SK-MEL-5 (cell line): ENCODE measurements around the gene IZUMO4. TPM values are rescaled to one million over a fixed set of nuclear protein-coding genes. Genes with fewer than 3 reads are reported as not detected.

Source experiments
- DNase-seq: peaks from one replicate; pipeline ENCODE4 v3.0.0-alpha.2; 2016; ENCODE audit warnings: low read depth, low spot score
- in situ Hi-C: cut with HindIII; loops from 2 replicates; pipeline ENCODE4 v1.10.0; 2016; ENCODE audit warnings: low sequenced_read_pairs, high pct_unique_total_duplicates, low pct_unique_long_range_greater_than_20kb
- polyA plus RNA-seq, 2 experiments: library from polyadenylated mRNA; depleted of rRNA; stranded (reverse); fragments of >200 nt; gene quantifications; 2 replicates each; pipeline ENCODE4 v1.2.3, GENCODE V29; 2015
- total RNA-seq: library from RNA; depleted of rRNA; stranded (reverse); fragments of >200 nt; shearing (Covaris generic); gene quantifications from 2 replicates; pipeline ENCODE4 v1.2.3, GENCODE V29; 2014; rRNA removed

IZUMO4 gene
- 0.40 TPM in 1 of 2 replicates, not detected in the other for total RNA-seq
- 0.19 TPM in 1 of 2 replicates, not detected in the other for polyA plus RNA-seq (2015; cell fraction: cytosol; rRNA removed)
- 2.8 and 10.3 TPM in 2 replicates for polyA plus RNA-seq (2015; cell fraction: nucleus; rRNA removed)

GRCh38 chr19:2096480-2097202 lies at the start of gene IZUMO4:
Gene IZUMO4 (plus strand): TSS chr19:2096915. CDS start chr19:2096946, 31 bp downstream.
- in situ Hi-C loops, result no loop called here
- peak; percentile 93 for DNase-seq

GRCh38 chr19:2047076-2047448 lies 49.7 kb upstream of the IZUMO4 start:
- in situ Hi-C loops, result no loop called here
- no peak for DNase-seq

- DNase-seq, result no peak
- in situ Hi-C loops, result no loop called here
Measured at GRCh38 chr19:2047449-2048103, 49.1 kb upstream of the IZUMO4 start.

GRCh38 chr19:2048104-2048958 lies 48.4 kb upstream of the IZUMO4 start:
- no peak for DNase-seq
- in situ Hi-C loops, result no loop called here

- DNase-seq, result no peak
- in situ Hi-C loops, result no loop called here
Measured at GRCh38 chr19:2048959-2049740, 47.6 kb upstream of the IZUMO4 start.

GRCh38 chr19:2049741-2050348 lies 46.9 kb upstream of the IZUMO4 start:
- peak; percentile 26 for DNase-seq
- in situ Hi-C loops, result no loop called here

GRCh38 chr19:2050349-2050990 lies 46.2 kb upstream of the IZUMO4 start:
- in situ Hi-C loops, result no loop called here
- no peak for DNase-seq

- in situ Hi-C loops, result no loop called here
- peak; percentile 77 for DNase-seq
Measured at GRCh38 chr19:2050991-2051772, 45.5 kb upstream of the IZUMO4 start, which contains the start of gene MKNK2. Gene MKNK2 (minus strand): TSS chr19:2051244. CDS start chr19:2050851, 393 bp downstream.

GRCh38 chr19:2051773-2052704 lies 44.7 kb upstream of the IZUMO4 start:
- no peak for DNase-seq
- in situ Hi-C loops, result no loop called here

GRCh38 chr19:2053601-2054389 lies 42.9 kb upstream of the IZUMO4 start:
- no peak for DNase-seq
- in situ Hi-C loops, result no loop called here

- no peak for DNase-seq
- in situ Hi-C loops, result no loop called here
Measured at GRCh38 chr19:2054763-2055162, 42.0 kb upstream of the IZUMO4 start.

- in situ Hi-C loops, result no loop called here
- peak; percentile 38 for DNase-seq
Measured at GRCh38 chr19:2055931-2056836, 40.5 kb upstream of the IZUMO4 start.

- in situ Hi-C loops, result no loop called here
- no peak for DNase-seq
Measured at GRCh38 chr19:2056837-2057192, 39.9 kb upstream of the IZUMO4 start.
